IMR-90 (cell line): ENCODE results near the gene TBC1D4. TPM values are rescaled to one million over a fixed set of nuclear protein-coding genes. Genes with fewer than 3 reads are reported as not detected.
A peak's percentile ranks its signal among the peaks of the same experiment; 100 is the strongest.

Experiments
- ATAC-seq: fragments of 200-7000 bp; cut with Tn5 transposase; 2 replicates; pipeline ENCODE4 v1.9.1; 2020; ENCODE audit warnings: low read depth, mild to moderate bottlenecking, moderate library complexity
- BruUV-seq: library from RNA; stranded (reverse); fragments of 400-500 nt; replicated peaks from 2 replicates; lab custom pipeline; 2021; lab: Mats Ljungman, UMichigan
- CTCF ChIA-PET: fragments of 300-600 bp; formaldehyde crosslinking; extraction: SDS; loops from one replicate; lab custom pipeline; 2021; ENCODE audit warnings: antibody characterized with exemption; lab: Yijun Ruan, JAX
- POLR2A ChIA-PET: fragments of 300-600 bp; sonication (Branson Sonifier 250); formaldehyde crosslinking; loops from one replicate; lab custom pipeline; 2022; ENCODE audit warnings: antibody characterized with exemption; ENCODE audit not compliant: unreplicated experiment; lab: Charles Lee
- DNase-seq: peaks from one replicate; pipeline ENCODE4 v3.0.0; 2013
- H2AFZ ChIP-seq: replicated peaks from 2 replicates; pipeline ENCODE3; 2013; ENCODE audit warnings: low read length, mild to moderate bottlenecking; ENCODE audit not compliant: poor library complexity
- H2AK5ac ChIP-seq: 2 replicates; pipeline ENCODE4 v1.6.1; 2013; ENCODE audit warnings: low read depth, low read length, inconsistent platforms
- H2AK9ac ChIP-seq: replicated peaks from 2 replicates; pipeline ENCODE3; 2013; ENCODE audit warnings: mild to moderate bottlenecking, low read depth, low read length, moderate library complexity; ENCODE audit not compliant: poor library complexity
- H2BK120ac ChIP-seq: 2 replicates; pipeline ENCODE4 v1.6.1; 2013; ENCODE audit warnings: low read depth, low read length, inconsistent platforms
- H2BK15ac ChIP-seq: 3 replicates; pipeline ENCODE4 v1.6.1; 2013; ENCODE audit warnings: low read depth, low read length, inconsistent platforms
- H2BK20ac ChIP-seq: 2 replicates; pipeline ENCODE4 v1.6.1; 2013; ENCODE audit warnings: low read depth, mild to moderate bottlenecking, inconsistent platforms, low read length, moderate library complexity
- H2BK5ac ChIP-seq: 2 replicates; pipeline ENCODE4 v1.6.1; 2013; ENCODE audit warnings: mild to moderate bottlenecking, low read depth, low read length, inconsistent platforms; ENCODE audit not compliant: poor library complexity, severe bottlenecking
- H3K14ac ChIP-seq: replicated peaks from 2 replicates; pipeline ENCODE4 v1.6.1; 2013; ENCODE audit warnings: low read depth, low read length, inconsistent platforms
- H3K18ac ChIP-seq: 2 replicates; pipeline ENCODE4 v1.6.1; 2013; ENCODE audit warnings: low read depth, low read length, control low read depth
- H3K23ac ChIP-seq: 2 replicates; pipeline ENCODE4 v1.6.1; 2013; ENCODE audit warnings: low read depth, low read length, inconsistent platforms
- H3K27ac ChIP-seq: 2 replicates; pipeline ENCODE4 v1.5.1; 2013; ENCODE audit warnings: mild to moderate bottlenecking, control low read depth, low read length; ENCODE audit not compliant: insufficient read depth
- H3K27me3 ChIP-seq: 2 replicates; pipeline ENCODE4 v1.6.1; 2013; ENCODE audit warnings: low read length; ENCODE audit not compliant: control insufficient read depth, insufficient read depth
- H3K36me3 ChIP-seq: 2 replicates; pipeline ENCODE4 v1.6.1; 2013; ENCODE audit warnings: low read length, mixed read lengths; ENCODE audit not compliant: control insufficient read depth, insufficient read depth
- H3K4ac ChIP-seq: 2 replicates; pipeline ENCODE4 v1.6.1; 2013; ENCODE audit warnings: low read depth, low read length, inconsistent platforms
- H3K4me1 ChIP-seq: 2 replicates; pipeline ENCODE4 v1.6.1; 2013; ENCODE audit warnings: low read length, mixed read lengths; ENCODE audit not compliant: control insufficient read depth, insufficient read depth
- H3K4me2 ChIP-seq: 2 replicates; pipeline ENCODE4 v1.6.1; 2013; ENCODE audit warnings: low read depth, mild to moderate bottlenecking, control low read depth, low read length, moderate library complexity
- H3K4me3 ChIP-seq: 2 replicates; pipeline ENCODE4 v1.5.1; 2013; ENCODE audit warnings: low read depth, mild to moderate bottlenecking, control low read depth, low read length, moderate library complexity; ENCODE audit not compliant: insufficient read depth
- H3K56ac ChIP-seq: 2 replicates; pipeline ENCODE4 v1.6.1; 2013; ENCODE audit warnings: low read length, inconsistent platforms; ENCODE audit not compliant: insufficient read depth; ENCODE audit errors: extremely low read depth
- H3K79me1 ChIP-seq, 2 experiments: 2 replicates each; pipeline ENCODE4 v1.6.1; 2013; ENCODE audit warnings: low read length in 2 of 2, inconsistent platforms in 1 of 2, low read depth in 1 of 2
- H3K9ac ChIP-seq: 2 replicates; pipeline ENCODE4 v1.6.1; 2013; ENCODE audit warnings: low read depth, low read length, control low read depth
- H3K9me1 ChIP-seq: 2 replicates; pipeline ENCODE4 v1.6.1; 2013; ENCODE audit warnings: low read length, inconsistent platforms; ENCODE audit not compliant: insufficient read depth
- H3K9me3 ChIP-seq: 2 replicates; pipeline ENCODE4 v1.6.1; 2013; ENCODE audit warnings: low read length; ENCODE audit not compliant: control insufficient read depth, insufficient read depth
- H4K20me1 ChIP-seq: 2 replicates; pipeline ENCODE4 v1.6.1; 2013; ENCODE audit warnings: low read length, inconsistent platforms; ENCODE audit not compliant: insufficient read depth
- H4K5ac ChIP-seq: 2 replicates; pipeline ENCODE4 v1.6.1; 2013; ENCODE audit warnings: mild to moderate bottlenecking, low read depth, low read length, control low read depth
- H4K8ac ChIP-seq, 2 experiments: 2 replicates each; pipeline ENCODE4 v1.6.1; 2013; ENCODE audit warnings: low read depth in 2 of 2, low read length in 2 of 2, control low read depth in 1 of 2, inconsistent platforms in 1 of 2
- H4K91ac ChIP-seq: 2 replicates; pipeline ENCODE4 v1.6.1; 2013; ENCODE audit warnings: low read depth, low read length, inconsistent platforms; ENCODE audit not compliant: insufficient read depth
- BHLHE40 ChIP-seq: fragments of 150-350 bp; IDR thresholded peaks from 2 replicates; pipeline ENCODE4 v1.6.1; 2016; ENCODE audit warnings: mild to moderate bottlenecking, low read depth, low read length
- CEBPB ChIP-seq: IDR thresholded peaks from 2 replicates; pipeline ENCODE4 v1.6.1; 2012; ENCODE audit warnings: low read depth, low read length, improper control_type of control experiment
- FOS ChIP-seq: fragments of 150-350 bp; IDR thresholded peaks from 2 replicates; pipeline ENCODE4 v1.6.1; 2016; ENCODE audit warnings: low read depth, low read length
- MAFK ChIP-seq: IDR thresholded peaks from 2 replicates; pipeline ENCODE4 v1.6.1; 2012; ENCODE audit warnings: low read depth, low read length, improper control_type of control experiment
- MAZ ChIP-seq: IDR thresholded peaks from 2 replicates; pipeline ENCODE4 v1.6.1; 2012; ENCODE audit warnings: low read depth, mild to moderate bottlenecking, low read length, improper control_type of control experiment, moderate library complexity, borderline replicate concordance
- MXI1 ChIP-seq: IDR thresholded peaks from 2 replicates; pipeline ENCODE4 v1.6.1; 2012; ENCODE audit warnings: low read depth, mild to moderate bottlenecking, low read length, moderate library complexity, borderline replicate concordance
- POLR2A ChIP-seq: IDR thresholded peaks from 2 replicates; pipeline ENCODE4 v1.6.1; 2012; ENCODE audit warnings: mild to moderate bottlenecking, low read depth, low read length
- RFX5 ChIP-seq: IDR thresholded peaks from 2 replicates; pipeline ENCODE4 v1.8.0; 2012; ENCODE audit warnings: low read depth, mild to moderate bottlenecking, low read length, moderate library complexity
- USF2 ChIP-seq: fragments of 150-350 bp; IDR thresholded peaks from 2 replicates; pipeline ENCODE4 v1.6.1; 2017; ENCODE audit warnings: mild to moderate bottlenecking, antibody characterized with exemption, low read length, low read depth
- WGBS, 2 experiments: methylation state at CpG; one replicate each; pipeline versions ENCODE4 v1.1.5 to v1.1.7; 2013; ENCODE audit warnings: missing lambda C conversion rate in 2 of 2; ENCODE audit not compliant: insufficient read length in 1 of 2; ENCODE audit errors: extremely low coverage in 2 of 2; 5-methylcytosine and 5-hydroxymethylcytosine counted together
- dilution Hi-C: fragments of 300-500 bp; cut with HindIII; formaldehyde crosslinking; loops from one replicate; pipeline ENCODE4 v1.14.3; 2018; ENCODE audit warnings: low sequenced_read_pairs; ENCODE audit not compliant: unreplicated experiment
- in situ Hi-C: fragments of 300-500 bp; cut with MboI; formaldehyde crosslinking; loops from 3 replicates; pipeline ENCODE4 v1.14.3; 2019; ENCODE audit warnings: low sequenced_read_pairs, inconsistent platforms, mixed read lengths
- intact Hi-C: fragments of 100-400 bp; cut with micrococcal nuclease; formaldehyde crosslinking; loops from 2 replicates; pipeline ENCODE4 v1.10.0; 2022
- polyA plus RNA-seq, 3 experiments: library from polyadenylated mRNA; depleted of rRNA; stranded (reverse); fragments of >200 nt; gene quantifications; 2 replicates each; pipeline ENCODE4 v1.2.3, GENCODE V29; 2012; ENCODE audit warnings: low replicate concordance in 1 of 3
- total RNA-seq: library from RNA; depleted of rRNA; stranded (reverse); fragments of >200 nt; gene quantifications from 2 replicates; pipeline ENCODE4 v1.2.3, GENCODE V29; 2012

TBC1D4 gene
- total and polyA plus RNA-seq, 2 of the 4 experiments (the other 2 are of a cell fraction): 7.5 to 22.8 TPM

- no peak for TF ChIP-seq MAFK
Observed at GRCh38 chr13:75318138-75318833, 163.7 kb downstream of the TBC1D4 start (continued).

- no peak overlapping the region for H4K5ac ChIP-seq
- TF ChIP-seq CEBPB: peak; percentile 84
- TF ChIP-seq RFX5: no peak
- no peak for TF ChIP-seq MAZ
- peak; percentile 34; the same call in 1 of the 2 replicates for TF ChIP-seq MAFK
- no peak for TF ChIP-seq BHLHE40
- TF ChIP-seq USF2: no peak
- no peak for TF ChIP-seq MXI1
- TF ChIP-seq POLR2A: no peak
- TF ChIP-seq FOS: no peak
- H2BK15ac ChIP-seq: no peak overlapping the region
- no peaks in the 10 kb centered on the region for H3K36me3 ChIP-seq
- POLR2A ChIA-PET: no interaction called here
- CTCF ChIA-PET: interaction anchor here (2.0 kb wide), 1 partner anchor 11 kb away, joined by 4 read pairs; no protein-coding TSS in a partner anchor
- dilution Hi-C loops: no loop called here
- peaks cover 6% of the 10 kb centered on the region for H3K9me1 ChIP-seq
- no CpG with 5 or more reads among the region's 1 CpG for WGBS, 2 experiments
- no peak overlapping the region for H3K18ac ChIP-seq
- H4K91ac ChIP-seq: no peak overlapping the region
- H3K9ac ChIP-seq: no peak overlapping the region
- no peak overlapping the region for H2AK9ac ChIP-seq
- no peak overlapping the region for H3K14ac ChIP-seq
- H3K27ac ChIP-seq: no peak overlapping the region
- ATAC-seq (peak; percentile 59), DNase-seq (peak; percentile 34)
- in situ Hi-C loops: no loop called here
- H2BK5ac ChIP-seq: peak overlapping the region; percentile 16
- H3K56ac ChIP-seq: no peak overlapping the region
- no peak overlapping the region for H3K4ac ChIP-seq
- no peak overlapping the region for H2BK20ac ChIP-seq
- H2AK5ac ChIP-seq: no peak overlapping the region
- H3K23ac ChIP-seq: no peak overlapping the region
- peaks cover 2% of the 10 kb centered on the region for H3K4me1 ChIP-seq
- H4K20me1 ChIP-seq: no peaks in the 10 kb centered on the region
- H3K4me3 ChIP-seq: no peak overlapping the region
- H2BK120ac ChIP-seq: no peak overlapping the region
- H3K27me3 ChIP-seq: no peaks in the 10 kb centered on the region
- intact Hi-C loops: no loop called here
- no peak overlapping the region for H4K8ac ChIP-seq
- H3K4me2 ChIP-seq: peak overlapping the region; percentile 44; the same call in 1 of the 2 replicates
- no peak overlapping the region for H2AFZ ChIP-seq
- no peaks in the 10 kb centered on the region for H3K79me1 ChIP-seq
- no TSS peak for BruUV-seq
- H3K9me3 ChIP-seq: no peaks in the 10 kb centered on the region
Observed at GRCh38 chr13:75316427-75316826, 165.5 kb downstream of the TBC1D4 start.
